HepG2 (cell line): ENCODE results near the gene EEA1. TPM values are rescaled to one million over a fixed set of nuclear protein-coding genes. Genes with fewer than 3 reads are reported as not detected.

Experiments
- ARNT2 ChIP-seq: sonication (generic); formaldehyde crosslinking; IDR thresholded peaks from 2 replicates; pipeline ENCODE4 v1.8.0; 2022; ENCODE audit warnings: mild to moderate bottlenecking, low read depth, missing genetic modification reagents, moderate library complexity
- GTF2F1 ChIP-seq: fragments of 150-350 bp; IDR thresholded peaks from 2 replicates; pipeline ENCODE4 v1.6.1; 2014; ENCODE audit warnings: low read length
- HNRNPK ChIP-seq: fragments of 200-400 bp; formaldehyde crosslinking; IDR thresholded peaks from 2 replicates; pipeline ENCODE4 v1.6.1; 2018; ENCODE audit warnings: low read length, low read depth, moderate library complexity, mild to moderate bottlenecking; ENCODE audit not compliant: poor library complexity, severe bottlenecking
- IRF9 ChIP-seq: sonication (generic); formaldehyde crosslinking; IDR thresholded peaks from 2 replicates; pipeline ENCODE4 v1.8.0; 2022; ENCODE audit warnings: missing genetic modification reagents, mild to moderate bottlenecking, borderline replicate concordance
- KMT2A ChIP-seq: sonication (generic); formaldehyde crosslinking; IDR thresholded peaks from 2 replicates; pipeline ENCODE4 v1.4.0; 2020; ENCODE audit warnings: missing genetic modification reagents
- MAFK ChIP-seq, 2 experiments: IDR thresholded peaks in 1 of 2; conservative IDR thresholded peaks in 1 of 2; 2 replicates each; pipeline ENCODE4 v1.6.1; 2011; ENCODE audit warnings: improper control_type of control experiment in 2 of 2, low read length in 2 of 2
- MED13 ChIP-seq: sonication (generic); formaldehyde crosslinking; IDR thresholded peaks from 2 replicates; pipeline ENCODE4 v1.5.0; 2020; ENCODE audit warnings: missing genetic modification reagents
- MEF2D ChIP-seq: sonication (generic); formaldehyde crosslinking; IDR thresholded peaks from 2 replicates; pipeline ENCODE4 v1.5.1; 2020; ENCODE audit warnings: mild to moderate bottlenecking, missing genetic modification reagents
- SMAD1 ChIP-seq: sonication (generic); formaldehyde crosslinking; IDR thresholded peaks from 2 replicates; pipeline ENCODE4 v1.4.0; 2020; ENCODE audit warnings: missing genetic modification reagents, low read depth, mild to moderate bottlenecking, borderline replicate concordance
- ZC3H4 ChIP-seq: sonication (generic); formaldehyde crosslinking; IDR thresholded peaks from 2 replicates; pipeline ENCODE4 v1.4.0; 2020; ENCODE audit warnings: missing genetic modification reagents, borderline replicate concordance
- ZNF281 ChIP-seq: sonication (generic); formaldehyde crosslinking; IDR thresholded peaks from 2 replicates; pipeline ENCODE4 v1.4.0; 2020; ENCODE audit warnings: missing genetic modification reagents, borderline replicate concordance
- ZNF30 ChIP-seq: sonication (generic); formaldehyde crosslinking; IDR thresholded peaks from 2 replicates; pipeline ENCODE4 v1.5.0; 2020; ENCODE audit warnings: mild to moderate bottlenecking, missing genetic modification reagents
- ZNF761 ChIP-seq: sonication (generic); formaldehyde crosslinking; conservative IDR thresholded peaks from 2 replicates; pipeline ENCODE4 v1.4.0; 2020; ENCODE audit warnings: mild to moderate bottlenecking, missing genetic modification reagents
- ZNF891 ChIP-seq: sonication (generic); formaldehyde crosslinking; IDR thresholded peaks from 2 replicates; pipeline ENCODE4 v1.5.0; 2020; ENCODE audit warnings: mild to moderate bottlenecking, missing genetic modification reagents
- polyA plus RNA-seq, 8 experiments: library from polyadenylated mRNA; depleted of rRNA in 3 of 8; stranded (reverse) in 7 of 8; unstranded in 1 of 8; fragments of >200 nt; fragmentation: Illumina TruSeq in 4 of 8; extraction: Trizol in 4 of 8; gene quantifications; 2 replicates each; pipeline versions ENCODE4 v1.2.1 to v1.2.3, GENCODE V29; 2011 to 2016; ENCODE audit warnings: low read depth in 4 of 8, missing spikeins in 1 of 8, mixed read lengths in 1 of 8; ENCODE audit not compliant: insufficient read depth in 1 of 8
- total RNA-seq, 5 experiments: library from RNA; depleted of rRNA; stranded (reverse); fragments of >200 nt; fragmentation: Illumina TruSeq; extraction: Trizol; gene quantifications; 2 replicates each; pipeline ENCODE4 v1.2.3, GENCODE V29; 2016; ENCODE audit warnings: low read depth in 1 of 5
- TF ChIP-seq, protein P1 (sequence below): sonication (generic); formaldehyde crosslinking; IDR thresholded peaks from 2 replicates; pipeline ENCODE4 v1.4.0; 2020; ENCODE audit warnings: missing genetic modification reagents
- TF ChIP-seq, protein P2 (sequence below): IDR thresholded peaks from 2 replicates; pipeline ENCODE4 v1.6.1; 2016; ENCODE audit warnings: missing genetic modification reagents, missing compliant biosample characterization

EEA1 gene
- total and polyA plus RNA-seq, 2 of the 13 experiments (the other 11 are each of a cell fraction or from before 2014, with no cell fraction given), result 5.0 to 19.3 TPM

DNA sequence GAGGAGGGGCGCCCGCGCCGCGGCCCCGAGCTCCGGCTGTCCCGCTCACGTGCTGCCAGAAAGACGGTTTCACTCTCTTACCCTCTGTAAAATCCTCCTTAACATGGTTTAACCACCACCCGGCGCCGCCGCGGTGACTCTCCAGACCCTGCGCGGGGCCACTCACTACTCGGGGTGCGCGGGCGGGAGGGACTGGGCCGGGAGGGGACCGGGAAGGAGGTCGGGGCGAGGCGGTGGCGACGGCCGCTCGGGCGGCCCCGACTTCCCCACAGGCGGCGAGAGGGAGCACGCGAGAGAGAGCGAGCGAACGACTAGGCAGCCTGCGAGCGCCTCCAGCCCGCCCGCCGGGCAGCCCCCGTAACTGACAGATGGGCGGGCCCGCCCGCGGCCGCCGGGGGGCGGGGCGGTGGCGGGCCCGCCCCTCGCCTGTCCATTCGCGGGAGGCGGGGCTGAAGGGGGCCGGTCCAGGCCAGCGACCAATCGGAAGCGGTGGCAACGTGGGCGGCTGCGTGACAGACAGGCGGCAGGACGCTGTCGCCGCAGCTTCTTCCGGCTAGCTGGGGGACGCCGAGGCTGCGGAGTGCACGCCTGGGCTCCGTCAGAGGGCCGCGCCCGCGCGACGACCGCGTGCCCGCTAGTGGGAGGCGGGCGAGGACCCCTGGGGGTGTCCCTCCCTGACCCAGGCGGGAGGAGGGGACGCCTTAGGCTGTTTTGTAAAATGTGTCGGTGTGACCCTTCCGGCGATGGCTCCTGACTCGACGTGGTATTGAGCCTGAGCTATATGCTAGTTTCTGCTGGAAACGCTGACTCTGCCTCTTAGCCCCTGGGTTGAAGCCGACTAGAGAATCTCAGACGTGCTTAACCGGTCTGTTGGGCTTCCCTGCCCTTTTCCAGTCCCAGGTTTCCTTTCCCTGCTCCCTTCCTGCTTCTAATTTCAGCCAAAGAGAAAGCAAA is at the start of gene EEA1 (continued):
- peak; percentile 11 for TF ChIP-seq HNRNPK
- peak; percentile 79 to 84 for TF ChIP-seq MAFK (conservative IDR thresholded peaks at IDR 0.05 in 1 of 2, IDR thresholded peaks at IDR 0.05 in 1 of 2; ENCODE audit: low read length in 2 of 2)
- peak; percentile 54; the same call in 1 of the 2 replicates for TF ChIP-seq MED13
- TF ChIP-seq MEF2D (CRISPR knock-in tag), result peak; percentile 59; the same call in 1 of the 2 replicates
- no peak for TF ChIP-seq GTF2F1
- TF ChIP-seq SMAD1 (CRISPR knock-in tag), result peak; percentile 90
- no peak for TF ChIP-seq ZC3H4
- TF ChIP-seq, protein P1, sequence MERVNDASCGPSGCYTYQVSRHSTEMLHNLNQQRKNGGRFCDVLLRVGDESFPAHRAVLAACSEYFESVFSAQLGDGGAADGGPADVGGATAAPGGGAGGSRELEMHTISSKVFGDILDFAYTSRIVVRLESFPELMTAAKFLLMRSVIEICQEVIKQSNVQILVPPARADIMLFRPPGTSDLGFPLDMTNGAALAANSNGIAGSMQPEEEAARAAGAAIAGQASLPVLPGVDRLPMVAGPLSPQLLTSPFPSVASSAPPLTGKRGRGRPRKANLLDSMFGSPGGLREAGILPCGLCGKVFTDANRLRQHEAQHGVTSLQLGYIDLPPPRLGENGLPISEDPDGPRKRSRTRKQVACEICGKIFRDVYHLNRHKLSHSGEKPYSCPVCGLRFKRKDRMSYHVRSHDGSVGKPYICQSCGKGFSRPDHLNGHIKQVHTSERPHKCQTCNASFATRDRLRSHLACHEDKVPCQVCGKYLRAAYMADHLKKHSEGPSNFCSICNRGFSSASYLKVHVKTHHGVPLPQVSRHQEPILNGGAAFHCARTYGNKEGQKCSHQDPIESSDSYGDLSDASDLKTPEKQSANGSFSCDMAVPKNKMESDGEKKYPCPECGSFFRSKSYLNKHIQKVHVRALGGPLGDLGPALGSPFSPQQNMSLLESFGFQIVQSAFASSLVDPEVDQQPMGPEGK (CRISPR knock-in tag), result peak; percentile 92
- TF ChIP-seq, protein P2, sequence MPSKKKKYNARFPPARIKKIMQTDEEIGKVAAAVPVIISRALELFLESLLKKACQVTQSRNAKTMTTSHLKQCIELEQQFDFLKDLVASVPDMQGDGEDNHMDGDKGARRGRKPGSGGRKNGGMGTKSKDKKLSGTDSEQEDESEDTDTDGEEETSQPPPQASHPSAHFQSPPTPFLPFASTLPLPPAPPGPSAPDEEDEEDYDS (CRISPR knock-in tag), result peak; percentile 77
- TF ChIP-seq KMT2A, result peak; percentile 91
- TF ChIP-seq ZNF761 (CRISPR knock-in tag), result peak; percentile 82
- TF ChIP-seq ZNF30 (CRISPR knock-in tag), result no peak
- peak; percentile 97 for TF ChIP-seq ARNT2
- peak; percentile 83; the same call in 1 of the 2 replicates for TF ChIP-seq ZNF891 (CRISPR knock-in tag)
- TF ChIP-seq ZNF281, result peak; percentile 61
- TF ChIP-seq IRF9 (CRISPR knock-in tag), result peak; percentile 96
